ENCODE results near the gene PLXNB3. TPM values are rescaled to one million over a fixed set of nuclear protein-coding genes. Genes with fewer than 3 reads are reported as not detected.

PLXNB3 gene
- total RNA-seq, 1 donor from 2014 or later: 1.4 TPM

DNA sequence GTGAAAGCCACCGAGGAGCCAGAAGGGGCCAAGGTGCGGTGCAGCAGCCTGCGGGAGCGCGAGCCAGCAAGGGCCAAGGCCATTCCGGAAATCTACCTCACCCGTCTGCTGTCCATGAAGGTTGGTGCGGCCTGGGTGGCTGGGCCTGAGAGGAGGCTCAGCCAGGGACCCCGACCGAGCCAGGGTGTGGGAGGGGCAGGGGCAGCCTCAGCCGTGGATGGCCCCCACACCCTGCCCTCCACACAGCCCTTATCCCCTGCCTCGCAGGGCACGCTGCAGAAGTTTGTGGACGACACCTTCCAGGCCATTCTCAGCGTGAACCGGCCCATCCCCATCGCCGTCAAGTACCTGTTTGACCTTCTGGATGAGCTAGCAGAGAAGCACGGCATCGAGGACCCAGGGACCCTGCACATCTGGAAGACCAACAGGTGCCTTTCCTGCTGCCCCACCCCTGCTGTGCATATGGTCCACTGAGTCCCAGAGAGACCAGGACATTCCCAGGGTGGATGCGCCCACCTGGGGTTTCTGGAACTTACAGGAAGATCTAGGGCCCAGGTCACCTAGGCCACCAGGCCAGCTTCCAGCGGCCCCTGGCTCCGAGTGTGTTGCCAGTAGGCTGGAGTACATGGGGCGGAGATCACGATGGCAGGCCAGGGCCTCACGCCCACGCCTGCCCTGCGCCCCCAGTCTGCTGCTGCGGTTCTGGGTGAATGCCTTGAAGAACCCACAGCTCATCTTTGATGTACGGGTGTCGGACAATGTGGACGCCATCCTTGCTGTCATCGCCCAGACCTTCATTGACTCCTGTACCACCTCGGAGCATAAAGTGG is 13.4 kb downstream of the PLXNB3 start:
- Mint-ChIP-seq H3K27me3 (no peaks in the 10 kb centered on the region), H3K27ac (no peak overlapping the region), H3K36me3 (no peaks in the 10 kb centered on the region), H3K4me1 (ENCODE audit: unreplicated experiment) (no peaks in the 10 kb centered on the region), H3K4me3 (no peak overlapping the region), H3K9me3 (no peaks in the 10 kb centered on the region)
- TF ChIP-seq, protein P1, sequence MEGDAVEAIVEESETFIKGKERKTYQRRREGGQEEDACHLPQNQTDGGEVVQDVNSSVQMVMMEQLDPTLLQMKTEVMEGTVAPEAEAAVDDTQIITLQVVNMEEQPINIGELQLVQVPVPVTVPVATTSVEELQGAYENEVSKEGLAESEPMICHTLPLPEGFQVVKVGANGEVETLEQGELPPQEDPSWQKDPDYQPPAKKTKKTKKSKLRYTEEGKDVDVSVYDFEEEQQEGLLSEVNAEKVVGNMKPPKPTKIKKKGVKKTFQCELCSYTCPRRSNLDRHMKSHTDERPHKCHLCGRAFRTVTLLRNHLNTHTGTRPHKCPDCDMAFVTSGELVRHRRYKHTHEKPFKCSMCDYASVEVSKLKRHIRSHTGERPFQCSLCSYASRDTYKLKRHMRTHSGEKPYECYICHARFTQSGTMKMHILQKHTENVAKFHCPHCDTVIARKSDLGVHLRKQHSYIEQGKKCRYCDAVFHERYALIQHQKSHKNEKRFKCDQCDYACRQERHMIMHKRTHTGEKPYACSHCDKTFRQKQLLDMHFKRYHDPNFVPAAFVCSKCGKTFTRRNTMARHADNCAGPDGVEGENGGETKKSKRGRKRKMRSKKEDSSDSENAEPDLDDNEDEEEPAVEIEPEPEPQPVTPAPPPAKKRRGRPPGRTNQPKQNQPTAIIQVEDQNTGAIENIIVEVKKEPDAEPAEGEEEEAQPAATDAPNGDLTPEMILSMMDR (conservative IDR thresholded peaks at IDR 0.05): no peak
- DNase-seq (ENCODE audit: extremely low spot score, unreplicated experiment): no peak

- H3K27me3 Mint-ChIP-seq: no peaks in the 10 kb centered on the region
- TF ChIP-seq, protein P1 (conservative IDR thresholded peaks at IDR 0.05): no peak
- no peak overlapping the region for H3K4me3 Mint-ChIP-seq
- H3K36me3 Mint-ChIP-seq: no peaks in the 10 kb centered on the region
- DNase-seq (ENCODE audit: extremely low spot score, unreplicated experiment): no peak
- H3K9me3 Mint-ChIP-seq: no peaks in the 10 kb centered on the region
- no peak overlapping the region for H3K27ac Mint-ChIP-seq
- no peaks in the 10 kb centered on the region for H3K4me1 Mint-ChIP-seq (ENCODE audit: unreplicated experiment)
Measured at GRCh38 chrX:153778181-153778580, 14.1 kb downstream of the PLXNB3 start.

DNA sequence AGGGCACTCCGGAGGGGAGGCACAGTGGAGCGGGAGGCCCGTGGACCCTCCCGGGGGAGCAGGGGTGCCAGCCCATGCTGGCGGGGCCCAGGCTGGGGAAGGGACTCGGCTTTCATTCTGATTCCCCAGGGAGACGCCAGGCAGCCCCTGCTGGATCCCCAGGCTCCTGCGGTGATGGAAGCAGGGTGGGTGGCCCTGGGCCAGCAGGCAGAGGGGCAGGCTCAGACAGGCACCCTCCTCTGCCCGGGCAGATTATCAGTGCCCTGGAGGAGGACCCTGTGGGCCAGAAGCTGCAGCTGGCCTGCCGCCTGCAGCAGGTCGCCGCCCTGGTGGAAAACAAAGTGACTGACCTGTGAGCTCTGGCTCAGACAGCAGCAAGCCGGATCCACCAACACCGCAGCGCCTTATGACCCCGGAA is 14.6 kb downstream of the PLXNB3 start:
- Mint-ChIP-seq H3K4me3 (no peak overlapping the region), H3K27me3 (no peaks in the 10 kb centered on the region), H3K36me3 (no peaks in the 10 kb centered on the region), H3K4me1 (ENCODE audit: unreplicated experiment) (no peaks in the 10 kb centered on the region), H3K9me3 (no peaks in the 10 kb centered on the region), H3K27ac (no peak overlapping the region)
- DNase-seq (ENCODE audit: extremely low spot score, unreplicated experiment): no peak
- TF ChIP-seq, protein P1 (conservative IDR thresholded peaks at IDR 0.05): peak; percentile 33

DNA sequence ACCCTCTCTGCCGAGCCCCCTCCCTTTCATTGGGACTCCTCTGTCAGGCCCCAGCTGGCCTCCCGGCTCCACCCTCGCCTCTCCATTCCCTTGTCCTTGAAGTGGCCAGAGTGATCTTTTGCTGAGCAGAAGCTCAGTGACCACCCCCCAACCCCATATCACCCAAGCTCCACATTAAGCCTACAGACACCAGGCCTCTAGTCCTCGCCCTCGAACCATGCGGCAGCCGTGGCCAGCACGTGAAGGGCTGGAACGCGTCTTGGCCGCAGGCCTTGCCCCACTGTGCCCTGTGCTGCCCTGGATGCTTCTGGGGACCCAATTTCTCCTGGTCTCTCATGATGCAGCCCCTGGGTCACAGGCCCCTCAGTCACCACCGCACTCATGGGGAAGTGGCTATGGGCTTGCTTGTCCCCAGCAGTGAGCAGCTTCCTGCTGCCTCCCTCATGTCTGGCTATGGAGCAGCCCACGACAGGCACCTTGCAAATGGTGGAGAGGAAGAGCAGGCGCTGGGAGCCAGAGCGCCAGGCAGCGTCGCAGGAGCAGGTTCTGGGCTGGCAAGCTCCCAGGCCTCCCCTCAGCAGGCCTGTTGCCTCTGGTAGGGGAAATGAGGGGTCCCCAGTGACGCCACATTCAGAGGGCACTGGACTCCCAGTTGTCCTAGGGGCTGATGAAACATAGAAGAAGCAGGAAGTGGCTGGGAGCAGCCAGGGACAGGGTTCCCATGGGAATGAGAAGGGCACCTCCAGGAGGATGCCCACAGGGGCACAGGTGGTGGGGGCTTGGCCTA is 16.0 kb downstream of the PLXNB3 start:
- no peaks in the 10 kb centered on the region for H3K36me3 Mint-ChIP-seq
- TF ChIP-seq, protein P1 (conservative IDR thresholded peaks at IDR 0.05): no peak
- no peaks in the 10 kb centered on the region for H3K9me3 Mint-ChIP-seq
- DNase-seq (ENCODE audit: extremely low spot score, unreplicated experiment): no peak
- no peak overlapping the region for H3K4me3 Mint-ChIP-seq
- H3K4me1 Mint-ChIP-seq (ENCODE audit: unreplicated experiment): no peaks in the 10 kb centered on the region
- no peaks in the 10 kb centered on the region for H3K27me3 Mint-ChIP-seq
- no peak overlapping the region for H3K27ac Mint-ChIP-seq

GRCh38 chrX:153780678-153781427 is 16.8 kb downstream of the PLXNB3 start, which contains the start of gene SRPK3:
Gene SRPK3 (plus strand): TSS chrX:153781041. CDS start chrX:153781087, 46 bp downstream.
- no peak within 1 kb of the TSS for H3K4me3 Mint-ChIP-seq
- no peaks in the 10 kb centered on the region for H3K27me3 Mint-ChIP-seq

More at GRCh38 chrX:153780678-153781427, 16.8 kb downstream of the PLXNB3 start, which contains the start of gene SRPK3:
- Mint-ChIP-seq H3K27ac (no peak within 1 kb of the TSS), H3K9me3 (no peaks in the 10 kb centered on the region), H3K36me3 (no peaks in the 10 kb centered on the region), H3K4me1 (ENCODE audit: unreplicated experiment) (no peaks in the 10 kb centered on the region)
- no peak for DNase-seq (ENCODE audit: extremely low spot score, unreplicated experiment)
- TF ChIP-seq, protein P1 (conservative IDR thresholded peaks at IDR 0.05): no peak
